Measurements from ENCODE around the gene GRIN3B.
"Not testable (repeated sequence)": the region's sequence is repeated elsewhere in the genome, so short reads cannot be mapped to it uniquely, and the experiment has no call there.

Gene GRIN3B

GRCh38 chr19:1000095-1000494, at the start of gene GRIN3B:
GRIN3B (plus strand) TSS chr19:1000419; CDS start chr19:1000438, 19 bp downstream.
- Mint-ChIP-seq H3K4me1 (ENCODE audit: low read depth) (peaks cover 21% of the 10 kb centered on the region), H3K27ac (no peak within 1 kb of the TSS), H3K9me3 (ENCODE audit: low read depth) (no peaks in the 10 kb centered on the region), H3K27me3 (peaks cover 10% of the 10 kb centered on the region), H3K36me3 (no peaks in the 10 kb centered on the region), H3K4me3 (peak within 1 kb of the TSS; percentile 37)

GRCh38 chr19:952049-952679, 48.1 kb upstream of the GRIN3B start:
- no peak overlapping the region for H3K4me3 Mint-ChIP-seq
- no peaks in the 10 kb centered on the region for H3K36me3 Mint-ChIP-seq
- H3K9me3 Mint-ChIP-seq (ENCODE audit: low read depth) = no peaks in the 10 kb centered on the region
- peaks cover 4% of the 10 kb centered on the region for H3K4me1 Mint-ChIP-seq (ENCODE audit: low read depth)
- H3K27me3 Mint-ChIP-seq = no peaks in the 10 kb centered on the region
- no peak overlapping the region for H3K27ac Mint-ChIP-seq

GRCh38 chr19:952680-953444, 47.4 kb upstream of the GRIN3B start:
- Mint-ChIP-seq H3K4me3 (no peak overlapping the region), H3K36me3 (no peaks in the 10 kb centered on the region), H3K9me3 (ENCODE audit: low read depth) (no peaks in the 10 kb centered on the region), H3K27me3 (no peaks in the 10 kb centered on the region), H3K27ac (no peak overlapping the region), H3K4me1 (ENCODE audit: low read depth) (peaks cover 4% of the 10 kb centered on the region)

- H3K4me3 Mint-ChIP-seq = no peak overlapping the region
- no peak overlapping the region for H3K27ac Mint-ChIP-seq
- H3K27me3 Mint-ChIP-seq = no peaks in the 10 kb centered on the region
- H3K9me3 Mint-ChIP-seq (ENCODE audit: low read depth) = no peaks in the 10 kb centered on the region
- no peaks in the 10 kb centered on the region for H3K36me3 Mint-ChIP-seq
- peaks cover 4% of the 10 kb centered on the region for H3K4me1 Mint-ChIP-seq (ENCODE audit: low read depth)
Observed at GRCh38 chr19:953445-954271, 46.6 kb upstream of the GRIN3B start.

GRCh38 chr19:954272-954671, 45.9 kb upstream of the GRIN3B start:
- Mint-ChIP-seq H3K36me3 (no peaks in the 10 kb centered on the region), H3K27me3 (no peaks in the 10 kb centered on the region), H3K4me1 (ENCODE audit: low read depth) (peaks cover 7% of the 10 kb centered on the region), H3K27ac (no peak overlapping the region), H3K4me3 (no peak overlapping the region), H3K9me3 (ENCODE audit: low read depth) (no peaks in the 10 kb centered on the region)

GRCh38 chr19:954672-955494, 45.3 kb upstream of the GRIN3B start:
- no peak overlapping the region for H3K27ac Mint-ChIP-seq
- peaks cover 7% of the 10 kb centered on the region for H3K4me1 Mint-ChIP-seq (ENCODE audit: low read depth)
- H3K4me3 Mint-ChIP-seq = no peak overlapping the region
- no peaks in the 10 kb centered on the region for H3K27me3 Mint-ChIP-seq
- no peaks in the 10 kb centered on the region for H3K36me3 Mint-ChIP-seq
- H3K9me3 Mint-ChIP-seq (ENCODE audit: low read depth) = no peaks in the 10 kb centered on the region

- Mint-ChIP-seq H3K4me3 (no peak overlapping the region), H3K4me1 (ENCODE audit: low read depth) (peaks cover 7% of the 10 kb centered on the region), H3K9me3 (ENCODE audit: low read depth) (no peaks in the 10 kb centered on the region), H3K36me3 (no peaks in the 10 kb centered on the region), H3K27ac (no peak overlapping the region), H3K27me3 (no peaks in the 10 kb centered on the region)
Observed at GRCh38 chr19:955803-956765, 44.1 kb upstream of the GRIN3B start.

- Mint-ChIP-seq H3K9me3 (ENCODE audit: low read depth) (no peaks in the 10 kb centered on the region), H3K4me1 (ENCODE audit: low read depth) (peaks cover 7% of the 10 kb centered on the region), H3K27ac (no peak overlapping the region), H3K27me3 (no peaks in the 10 kb centered on the region), H3K36me3 (no peaks in the 10 kb centered on the region), H3K4me3 (no peak overlapping the region)
Observed at GRCh38 chr19:956766-957440, 43.3 kb upstream of the GRIN3B start.

GRCh38 chr19:957578-957977, 42.6 kb upstream of the GRIN3B start:
- H3K27me3 Mint-ChIP-seq; H3K27ac Mint-ChIP-seq; H3K9me3 Mint-ChIP-seq (ENCODE audit: low read depth); H3K4me3 Mint-ChIP-seq; H3K4me1 Mint-ChIP-seq (ENCODE audit: low read depth); H3K36me3 Mint-ChIP-seq: not testable (repeated sequence)

- Mint-ChIP-seq H3K27ac (no peak overlapping the region), H3K4me1 (ENCODE audit: low read depth) (peaks cover 2% of the 10 kb centered on the region), H3K27me3 (no peaks in the 10 kb centered on the region), H3K4me3 (no peak overlapping the region), H3K9me3 (ENCODE audit: low read depth) (no peaks in the 10 kb centered on the region), H3K36me3 (no peaks in the 10 kb centered on the region)
Observed at GRCh38 chr19:958967-959855, 41.0 kb upstream of the GRIN3B start.

GRCh38 chr19:960020-960419, 40.2 kb upstream of the GRIN3B start:
- Mint-ChIP-seq H3K4me1 (ENCODE audit: low read depth) (peaks cover 2% of the 10 kb centered on the region), H3K9me3 (ENCODE audit: low read depth) (no peaks in the 10 kb centered on the region), H3K27ac (no peak overlapping the region), H3K27me3 (no peaks in the 10 kb centered on the region), H3K4me3 (no peak overlapping the region), H3K36me3 (peaks cover under 1% of the 10 kb centered on the region)

GRCh38 chr19:960601-960938, 39.6 kb upstream of the GRIN3B start:
- H3K27me3 Mint-ChIP-seq = no peaks in the 10 kb centered on the region
- no peak overlapping the region for H3K27ac Mint-ChIP-seq
- H3K9me3 Mint-ChIP-seq (ENCODE audit: low read depth) = no peaks in the 10 kb centered on the region
- peaks cover 2% of the 10 kb centered on the region for H3K36me3 Mint-ChIP-seq
- H3K4me1 Mint-ChIP-seq (ENCODE audit: low read depth) = peaks cover 2% of the 10 kb centered on the region
- H3K4me3 Mint-ChIP-seq = no peak overlapping the region

All from activated naive CD8-positive, alpha-beta T cell (primary cell).